Neuronal stem cell (in vitro differentiated cells): Measurements from ENCODE around the gene KCTD3.

Experiments used
- DNase-seq: peaks from one replicate; pipeline ENCODE4 v3.0.0-alpha.2; 2013; ENCODE audit warnings: low spot score
- H2AFZ ChIP-seq: one replicate; pipeline ENCODE4 v1.6.1; 2013; ENCODE audit warnings: mild to moderate bottlenecking, low read length, inconsistent platforms
- H2AK5ac ChIP-seq: 2 replicates; pipeline ENCODE4 v1.6.1; 2013; ENCODE audit warnings: low read depth, mild to moderate bottlenecking, inconsistent platforms, low read length, moderate library complexity, mixed read lengths
- H2BK120ac ChIP-seq: 2 replicates; pipeline ENCODE4 v1.6.1; 2013; ENCODE audit warnings: low read depth, mild to moderate bottlenecking, inconsistent platforms, low read length, moderate library complexity, mixed read lengths
- H2BK12ac ChIP-seq: one replicate; pipeline ENCODE4 v1.6.1; 2013; ENCODE audit warnings: low read length, inconsistent platforms
- H2BK15ac ChIP-seq: 2 replicates; pipeline ENCODE4 v1.6.1; 2013; ENCODE audit warnings: mild to moderate bottlenecking, low read length, inconsistent platforms, mixed read lengths
- H2BK5ac ChIP-seq: one replicate; pipeline ENCODE4 v1.6.1; 2013; ENCODE audit warnings: inconsistent platforms, mild to moderate bottlenecking, low read length, moderate library complexity
- H3K14ac ChIP-seq: one replicate; pipeline ENCODE4 v1.6.1; 2013; ENCODE audit warnings: low read length, inconsistent platforms
- H3K18ac ChIP-seq: 2 replicates; pipeline ENCODE4 v1.6.1; 2013; ENCODE audit warnings: low read length, inconsistent platforms
- H3K23ac ChIP-seq: 2 replicates; pipeline ENCODE4 v1.6.1; 2013; ENCODE audit warnings: low read depth, mild to moderate bottlenecking, mixed read lengths, low read length, inconsistent platforms; ENCODE audit not compliant: poor library complexity
- H3K27ac ChIP-seq: replicated peaks from 3 replicates; pipeline ENCODE4 v1.5.1; 2013; ENCODE audit warnings: low read length, inconsistent platforms
- H3K27me3 ChIP-seq, 3 experiments: 2 replicates each; pipeline ENCODE4 v1.6.1; 2013; ENCODE audit warnings: low read length in 3 of 3, mild to moderate bottlenecking in 2 of 3, inconsistent platforms in 1 of 3, low read depth in 1 of 3, mixed read lengths in 1 of 3, moderate library complexity in 1 of 3; ENCODE audit not compliant: control insufficient read depth in 3 of 3, insufficient read depth in 3 of 3
- H3K36me3 ChIP-seq, 2 donors: replicated peaks in 1 of 2; 2 replicates each; pipeline ENCODE4 v1.6.1; 2013; ENCODE audit warnings: low read length in 2 of 2; ENCODE audit not compliant: control insufficient read depth in 2 of 2, insufficient read depth in 2 of 2
- H3K4ac ChIP-seq: 2 replicates; pipeline ENCODE4 v1.6.1; 2013; ENCODE audit warnings: inconsistent platforms, mild to moderate bottlenecking, low read length, moderate library complexity
- H3K4me1 ChIP-seq, 2 donors: 1 replicate in 1 of 2; 2 replicates in 1 of 2; pipeline ENCODE4 v1.6.1; 2013; ENCODE audit warnings: low read length in 2 of 2, low read depth in 1 of 2; ENCODE audit not compliant: control insufficient read depth in 2 of 2, insufficient read depth in 1 of 2
- H3K4me2 ChIP-seq: one replicate; pipeline ENCODE4 v1.6.1; 2013; ENCODE audit warnings: mild to moderate bottlenecking, low read length, inconsistent platforms; ENCODE audit not compliant: insufficient read depth, poor library complexity, severe bottlenecking
- H3K4me3 ChIP-seq, 2 donors: 2 replicates each; pipeline ENCODE4 v1.5.1; 2013; ENCODE audit warnings: low read length in 2 of 2, mild to moderate bottlenecking in 2 of 2, inconsistent platforms in 1 of 2, moderate library complexity in 1 of 2
- H3K79me1 ChIP-seq: one replicate; pipeline ENCODE4 v1.6.1; 2013; ENCODE audit warnings: low read depth, mild to moderate bottlenecking, inconsistent platforms, low read length, moderate library complexity
- H3K9ac ChIP-seq: one replicate; pipeline ENCODE4 v1.6.1; 2013; ENCODE audit warnings: mild to moderate bottlenecking, low read depth, low read length, inconsistent platforms; ENCODE audit not compliant: poor library complexity
- H3K9me3 ChIP-seq, 2 donors: replicated peaks in 1 of 2; 2 replicates each; pipeline versions ENCODE3 to v1.6.1; 2013; ENCODE audit warnings: low read length in 2 of 2, mild to moderate bottlenecking in 2 of 2, inconsistent platforms in 1 of 2, low read depth in 1 of 2, mixed read lengths in 1 of 2, moderate library complexity in 1 of 2; ENCODE audit not compliant: control insufficient read depth in 2 of 2, insufficient read depth in 1 of 2
- H4K8ac ChIP-seq: one replicate; pipeline ENCODE4 v1.6.1; 2013; ENCODE audit warnings: low read depth, mild to moderate bottlenecking, inconsistent platforms, low read length, moderate library complexity
- H4K91ac ChIP-seq: one replicate; pipeline ENCODE4 v1.6.1; 2013; ENCODE audit warnings: low read length, low read depth, mild to moderate bottlenecking, inconsistent platforms; ENCODE audit not compliant: poor library complexity
- whole genome bisulfite sequencing, 2 donors: extraction: QIAGEN DNeasy Blood & Tissue Kit; methylation state at CpG; one replicate each; pipeline ENCODE4 v1.1.7; 2013; ENCODE audit warnings: missing lambda C conversion rate in 2 of 2, mixed read lengths in 1 of 2; ENCODE audit not compliant: insufficient read length in 2 of 2, insufficient replicate concordance in 1 of 2; ENCODE audit errors: extremely low coverage in 2 of 2; 5-methylcytosine and 5-hydroxymethylcytosine counted together

KCTD3 gene

DNA sequence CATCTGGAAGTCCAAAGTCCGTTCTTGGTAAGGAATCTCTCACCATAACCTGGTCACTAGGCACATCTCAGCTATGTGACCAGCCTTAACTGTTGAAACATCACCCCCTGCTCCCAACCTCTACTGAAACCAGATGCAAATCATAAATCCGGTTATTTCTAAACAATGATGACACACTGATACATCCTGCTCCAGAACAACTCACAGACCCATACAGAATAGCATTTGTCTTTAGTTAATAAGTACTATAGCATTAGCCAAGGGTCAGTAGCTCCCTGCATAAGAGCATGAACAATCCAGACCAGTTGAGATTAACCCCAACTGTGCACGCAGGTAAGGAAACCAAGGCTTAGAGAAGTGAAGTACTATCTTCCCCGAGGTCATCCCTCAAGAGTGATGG lies 38.0 kb upstream of the KCTD3 start:
- H3K23ac ChIP-seq, result no peak overlapping the region
- H2BK5ac ChIP-seq, result no peak overlapping the region
- DNase-seq, result no peak
- H3K27me3 ChIP-seq, result no peaks in the 10 kb centered on the region
- no peak overlapping the region for H2AK5ac ChIP-seq
- H3K9me3 ChIP-seq, result no peaks in the 10 kb centered on the region
- H2BK15ac ChIP-seq, result no peak overlapping the region
- no peaks in the 10 kb centered on the region for H3K4me1 ChIP-seq
- no peak overlapping the region for H3K27ac ChIP-seq
- no peak overlapping the region for H3K9ac ChIP-seq
- no peak overlapping the region for H3K4me2 ChIP-seq
- H2BK120ac ChIP-seq, result no peak overlapping the region
- no CpG with 5 or more reads among the region's 4 CpGs for WGBS, 2 donors
- H4K91ac ChIP-seq, result no peak overlapping the region
- no peak overlapping the region for H4K8ac ChIP-seq
- no peaks in the 10 kb centered on the region for H3K79me1 ChIP-seq
- H3K18ac ChIP-seq, result no peak overlapping the region
- no peak overlapping the region for H3K14ac ChIP-seq
- H2AFZ ChIP-seq, result no peak overlapping the region
- H2BK12ac ChIP-seq, result no peak overlapping the region
- no peak overlapping the region for H3K4ac ChIP-seq
- no peaks in the 10 kb centered on the region for H3K36me3 ChIP-seq
- no peak overlapping the region for H3K4me3 ChIP-seq

- no peak overlapping the region for H3K18ac ChIP-seq
- no peak overlapping the region for H3K4me2 ChIP-seq
- H3K27me3 ChIP-seq, result no peaks in the 10 kb centered on the region
- WGBS, 2 donors, result no CpG with 5 or more reads among the region's 2 CpGs
- H3K79me1 ChIP-seq, result no peaks in the 10 kb centered on the region
- no peak for DNase-seq
- H2BK5ac ChIP-seq, result no peak overlapping the region
- H3K23ac ChIP-seq, result no peak overlapping the region
- H2BK120ac ChIP-seq, result no peak overlapping the region
- H3K4me1 ChIP-seq, result no peaks in the 10 kb centered on the region
- H4K91ac ChIP-seq, result no peak overlapping the region
- no peak overlapping the region for H3K14ac ChIP-seq
- H2AK5ac ChIP-seq, result no peak overlapping the region
- no peak overlapping the region for H2BK15ac ChIP-seq
- no peak overlapping the region for H3K9ac ChIP-seq
- no peak overlapping the region for H2BK12ac ChIP-seq
- no peak overlapping the region for H4K8ac ChIP-seq
- H3K36me3 ChIP-seq, result no peaks in the 10 kb centered on the region
- H3K9me3 ChIP-seq, result no peaks in the 10 kb centered on the region
- H3K4me3 ChIP-seq, result no peak overlapping the region
- no peak overlapping the region for H3K27ac ChIP-seq
- no peak overlapping the region for H2AFZ ChIP-seq
- no peak overlapping the region for H3K4ac ChIP-seq
Observed at GRCh38 chr1:215529571-215529970, 37.5 kb upstream of the KCTD3 start.

GRCh38 chr1:215530401-215530984 lies 36.6 kb upstream of the KCTD3 start:
- Histone ChIP-seq H3K27ac (no peak overlapping the region), H3K4me3 (no peak overlapping the region), H2AFZ (no peak overlapping the region), H3K4me1 (no peaks in the 10 kb centered on the region), H2BK15ac (no peak overlapping the region), H3K9me3 (no peaks in the 10 kb centered on the region), H3K4ac (no peak overlapping the region), H3K27me3 (no peaks in the 10 kb centered on the region), H2BK12ac (no peak overlapping the region), H4K91ac (no peak overlapping the region), H2BK120ac (no peak overlapping the region), H3K14ac (no peak overlapping the region), H2AK5ac (no peak overlapping the region), H3K4me2 (no peak overlapping the region), H3K9ac (no peak overlapping the region), H3K79me1 (no peaks in the 10 kb centered on the region), H2BK5ac (no peak overlapping the region), H4K8ac (no peak overlapping the region), H3K23ac (no peak overlapping the region), H3K18ac (no peak overlapping the region), H3K36me3 (no peaks in the 10 kb centered on the region)
- no peak for DNase-seq
- no CpG with 5 or more reads among the region's 5 CpGs for WGBS, 2 donors

DNA sequence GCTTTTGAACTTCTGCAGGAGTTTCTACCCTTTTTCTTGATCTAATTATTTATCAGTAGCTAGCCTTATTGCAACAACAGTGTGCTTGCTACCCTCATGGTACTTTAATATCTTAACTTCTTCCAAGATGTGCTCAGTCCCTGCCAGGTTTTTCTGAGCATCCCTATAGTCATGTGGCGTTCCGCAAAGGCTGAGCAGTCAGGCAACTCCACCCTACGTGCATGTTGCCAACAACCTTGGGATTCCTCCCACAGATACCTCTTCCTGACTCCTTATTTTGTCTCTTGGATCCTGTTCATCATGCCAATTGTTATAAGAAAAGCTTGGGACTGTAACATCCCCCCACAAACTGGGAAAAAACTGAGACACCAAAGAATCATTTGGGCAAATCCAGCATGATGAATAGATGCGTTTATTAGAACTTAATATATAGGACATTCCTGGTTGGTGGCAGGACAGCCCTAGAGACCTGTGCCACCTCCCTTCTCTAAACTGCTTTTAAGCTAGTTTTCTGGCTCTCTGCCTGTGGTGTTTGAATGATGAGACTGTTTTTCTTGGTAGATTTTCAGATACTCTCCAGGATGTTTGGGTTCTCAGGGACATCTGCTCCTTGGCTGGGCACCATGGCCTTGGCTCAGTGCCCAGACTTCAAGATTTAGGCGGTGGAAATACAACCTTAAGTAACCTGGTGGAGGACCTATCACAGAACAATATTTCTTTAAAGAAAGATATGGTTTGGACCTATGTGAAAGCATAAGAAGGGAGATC lies 27.1 kb upstream of the KCTD3 start:
- Histone ChIP-seq H2BK5ac (no peak overlapping the region), H2BK12ac (no peak overlapping the region), H3K4me2 (no peak overlapping the region), H3K18ac (no peak overlapping the region), H3K27me3 (no peaks in the 10 kb centered on the region), H2AFZ (no peak overlapping the region), H3K79me1 (no peaks in the 10 kb centered on the region), H3K27ac (no peak overlapping the region), H3K4me3 (no peak overlapping the region), H3K9me3 (peaks cover 0 to 3% of the 10 kb centered on the region in 2 donors), H2BK120ac (no peak overlapping the region), H3K36me3 (no peaks in the 10 kb centered on the region), H2BK15ac (no peak overlapping the region), H3K4me1 (no peaks in the 10 kb centered on the region), H3K23ac (no peak overlapping the region), H3K9ac (no peak overlapping the region), H4K8ac (no peak overlapping the region), H4K91ac (no peak overlapping the region), H2AK5ac (no peak overlapping the region), H3K14ac (no peak overlapping the region), H3K4ac (no peak overlapping the region)
- DNase-seq, result no peak
- WGBS, 2 donors, result no CpG with 5 or more reads among the region's 5 CpGs
